DND-41 (cell line): Measurements from ENCODE around the gene GFAP.

Experiments used
- ATAC-seq: fragments of 200-7000 bp; cut with Tn5 transposase; 3 replicates; pipeline ENCODE4 v1.9.1; 2021; ENCODE audit warnings: low read depth; ENCODE audit not compliant: insufficient read depth
- DNase-seq: peaks from one replicate; pipeline ENCODE4 v3.0.0-alpha.2; 2020
- H2AFZ ChIP-seq: 2 replicates; pipeline ENCODE4 v1.6.0; 2012; ENCODE audit warnings: low read depth, low read length
- H3K27ac ChIP-seq: 2 replicates; pipeline ENCODE4 v1.5.1; 2012; ENCODE audit warnings: low read length, inconsistent platforms
- H3K27me3 ChIP-seq: fragments of 200-600 bp; sonication (generic); 2 replicates; pipeline ENCODE4 v1.6.0; 2012; ENCODE audit warnings: low read length, mild to moderate bottlenecking, inconsistent platforms; ENCODE audit not compliant: insufficient read depth, poor library complexity
- H3K36me3 ChIP-seq: 2 replicates; pipeline ENCODE4 v1.5.1; 2012; ENCODE audit warnings: low read length, inconsistent platforms; ENCODE audit not compliant: insufficient read depth
- H3K4me1 ChIP-seq: 2 replicates; pipeline ENCODE4 v1.5.1; 2012; ENCODE audit warnings: mild to moderate bottlenecking, low read length; ENCODE audit not compliant: insufficient read depth
- H3K4me2 ChIP-seq: 2 replicates; pipeline ENCODE4 v1.6.0; 2012; ENCODE audit warnings: mild to moderate bottlenecking, moderate library complexity, low read length, inconsistent platforms; ENCODE audit not compliant: insufficient read depth
- H3K4me3 ChIP-seq, 2 experiments: fragments of 200-600 bp in 1 of 2; shearing (Covaris generic) in 1 of 2; 2 replicates each; pipeline ENCODE4 v1.5.1; 2012 to 2016; ENCODE audit warnings: inconsistent platforms in 2 of 2, low read length in 2 of 2, mild to moderate bottlenecking in 2 of 2, low read depth in 1 of 2, moderate library complexity in 1 of 2
- H3K79me2 ChIP-seq: 2 replicates; pipeline ENCODE4 v1.6.0; 2012; ENCODE audit warnings: low read length, inconsistent platforms; ENCODE audit not compliant: insufficient read depth
- H3K9ac ChIP-seq: 2 replicates; pipeline ENCODE4 v1.6.0; 2012; ENCODE audit warnings: low read depth, mild to moderate bottlenecking, inconsistent platforms, low read length, moderate library complexity
- H3K9me3 ChIP-seq: 2 replicates; pipeline ENCODE4 v1.5.1; 2012; ENCODE audit warnings: low read length, moderate library complexity, mild to moderate bottlenecking, inconsistent platforms; ENCODE audit not compliant: insufficient read depth, severe bottlenecking
- H4K20me1 ChIP-seq: 2 replicates; pipeline ENCODE4 v1.6.0; 2012; ENCODE audit warnings: low read length; ENCODE audit not compliant: insufficient read depth
- CTCF ChIP-seq: IDR thresholded peaks from 2 replicates; pipeline ENCODE4 v1.5.1; 2012; ENCODE audit warnings: borderline replicate concordance, low read length, moderate library complexity, mild to moderate bottlenecking; ENCODE audit not compliant: poor library complexity, severe bottlenecking; ENCODE audit errors: extremely low read depth
- EZH2 ChIP-seq: IDR thresholded peaks from 3 replicates; pipeline ENCODE4 v1.6.1; 2012; ENCODE audit warnings: borderline replicate concordance, low read depth, mild to moderate bottlenecking, moderate library complexity, low read length, inconsistent platforms; ENCODE audit not compliant: severe bottlenecking

The GFAP gene

GRCh38 chr17:44910231-44911106, 4.8 kb downstream of the GFAP start:
- Histone ChIP-seq H3K4me1 (no peaks in the 10 kb centered on the region), H3K36me3 (no peaks in the 10 kb centered on the region), H4K20me1 (no peaks in the 10 kb centered on the region; the same call in 1 of the 2 replicates), H3K9me3 (no peaks in the 10 kb centered on the region), H2AFZ (no peak overlapping the region), H3K4me3 (no peak overlapping the region), H3K9ac (no peak overlapping the region), H3K27me3 (peaks cover 2% of the 10 kb centered on the region), H3K79me2 (no peaks in the 10 kb centered on the region), H3K4me2 (no peak overlapping the region), H3K27ac (no peak overlapping the region)
- no peak for TF ChIP-seq EZH2
- no peak for TF ChIP-seq CTCF
- DNase-seq (no peak), ATAC-seq (no peak)

- Histone ChIP-seq H3K4me1 (no peaks in the 10 kb centered on the region), H3K9me3 (no peaks in the 10 kb centered on the region), H3K4me2 (no peak overlapping the region), H2AFZ (no peak overlapping the region), H3K79me2 (no peaks in the 10 kb centered on the region), H4K20me1 (no peaks in the 10 kb centered on the region; the same call in 1 of the 2 replicates), H3K9ac (no peak overlapping the region), H3K36me3 (no peaks in the 10 kb centered on the region), H3K4me3 (no peak overlapping the region), H3K27me3 (peaks cover 2% of the 10 kb centered on the region), H3K27ac (no peak overlapping the region)
- no peak for TF ChIP-seq CTCF
- no peak for TF ChIP-seq EZH2
- ATAC-seq (no peak), DNase-seq (no peak)
Observed at GRCh38 chr17:44909681-44910144, 5.6 kb downstream of the GFAP start.

- TF ChIP-seq CTCF (no peak), EZH2 (no peak)
- Histone ChIP-seq H3K27ac (no peak overlapping the region), H3K9me3 (no peaks in the 10 kb centered on the region), H3K9ac (no peak overlapping the region), H3K4me2 (no peak overlapping the region), H3K27me3 (no peaks in the 10 kb centered on the region), H3K36me3 (no peaks in the 10 kb centered on the region), H4K20me1 (no peaks in the 10 kb centered on the region; the same call in 1 of the 2 replicates), H3K79me2 (no peaks in the 10 kb centered on the region), H3K4me3 (no peak overlapping the region), H2AFZ (no peak overlapping the region), H3K4me1 (no peaks in the 10 kb centered on the region)
- DNase-seq (no peak), ATAC-seq (no peak)
Observed at GRCh38 chr17:44908761-44909326, 6.5 kb downstream of the GFAP start.
